ENCODE measurements around the gene ERFE.

Gene ERFE

DNA sequence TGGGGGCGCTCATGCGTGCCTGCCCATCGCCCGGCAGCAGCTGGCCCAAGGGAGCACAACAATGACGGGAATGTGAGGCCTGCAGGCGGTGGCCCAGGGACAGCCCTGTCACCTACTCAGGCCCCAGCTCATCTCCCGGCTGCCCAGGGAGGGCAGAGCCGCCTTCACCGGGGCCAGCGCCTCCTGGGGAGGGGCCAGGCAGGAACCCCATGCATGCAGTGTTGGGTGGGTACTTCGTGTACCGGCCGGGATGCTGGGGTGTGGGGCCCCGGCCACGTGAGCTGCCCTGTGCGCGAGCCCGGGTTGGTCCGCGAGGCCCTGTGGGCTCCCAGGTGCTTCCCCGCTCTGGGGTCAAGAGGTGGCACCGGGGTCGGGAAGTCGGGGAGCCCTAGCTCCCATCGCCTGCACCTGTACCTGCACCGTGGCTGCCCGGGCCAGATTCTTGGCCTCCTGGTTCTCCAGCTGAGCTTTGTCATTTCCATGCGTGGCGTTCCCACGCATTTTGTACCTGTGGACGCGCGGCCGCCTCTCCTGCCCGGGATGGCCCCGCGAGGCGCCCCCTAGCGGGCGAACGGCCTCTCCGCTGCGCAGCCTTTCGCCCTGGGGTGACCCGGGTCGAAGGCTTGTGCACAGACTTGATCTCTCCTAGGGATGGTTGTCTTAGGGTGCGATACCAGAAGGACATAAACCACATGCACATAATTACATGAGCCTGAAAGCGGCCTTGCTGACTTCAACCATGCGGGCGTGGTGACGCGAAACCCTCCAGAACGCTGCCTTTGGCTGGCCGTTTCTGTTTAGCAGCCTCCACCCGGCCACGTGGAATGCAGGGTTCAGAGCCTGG, 19.4 kb upstream of the ERFE start:
- DNase-seq, result peak; percentile 57

DNA sequence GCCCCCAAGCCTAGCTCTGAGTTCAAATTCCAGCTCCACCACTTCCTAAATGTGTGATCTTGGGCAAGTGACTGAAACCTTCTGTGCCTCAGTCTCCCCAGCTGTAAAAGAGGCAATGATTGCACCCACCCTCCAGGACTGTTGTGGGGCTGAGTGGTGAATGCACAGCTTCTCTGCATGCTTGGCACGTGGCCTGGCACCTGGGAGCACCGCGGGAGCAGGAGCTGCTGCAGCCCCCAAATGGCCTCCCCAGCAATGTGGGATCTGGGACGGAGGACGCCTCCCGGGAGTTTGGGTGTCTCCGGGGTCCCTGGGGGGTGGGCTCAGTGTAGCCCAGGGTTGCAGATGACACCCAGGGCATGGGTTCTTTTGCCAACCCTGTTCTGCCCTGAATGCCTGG, 18.7 kb upstream of the ERFE start:
- DNase-seq, result no peak

- DNase-seq, result no peak
Observed at GRCh38 chr2:238140721-238141540, 17.8 kb upstream of the ERFE start.

- no peak for DNase-seq
Observed at GRCh38 chr2:238141541-238142318, 17.0 kb upstream of the ERFE start.

GRCh38 chr2:238142382-238143205, 16.2 kb upstream of the ERFE start:
- DNase-seq, result no peak

DNA sequence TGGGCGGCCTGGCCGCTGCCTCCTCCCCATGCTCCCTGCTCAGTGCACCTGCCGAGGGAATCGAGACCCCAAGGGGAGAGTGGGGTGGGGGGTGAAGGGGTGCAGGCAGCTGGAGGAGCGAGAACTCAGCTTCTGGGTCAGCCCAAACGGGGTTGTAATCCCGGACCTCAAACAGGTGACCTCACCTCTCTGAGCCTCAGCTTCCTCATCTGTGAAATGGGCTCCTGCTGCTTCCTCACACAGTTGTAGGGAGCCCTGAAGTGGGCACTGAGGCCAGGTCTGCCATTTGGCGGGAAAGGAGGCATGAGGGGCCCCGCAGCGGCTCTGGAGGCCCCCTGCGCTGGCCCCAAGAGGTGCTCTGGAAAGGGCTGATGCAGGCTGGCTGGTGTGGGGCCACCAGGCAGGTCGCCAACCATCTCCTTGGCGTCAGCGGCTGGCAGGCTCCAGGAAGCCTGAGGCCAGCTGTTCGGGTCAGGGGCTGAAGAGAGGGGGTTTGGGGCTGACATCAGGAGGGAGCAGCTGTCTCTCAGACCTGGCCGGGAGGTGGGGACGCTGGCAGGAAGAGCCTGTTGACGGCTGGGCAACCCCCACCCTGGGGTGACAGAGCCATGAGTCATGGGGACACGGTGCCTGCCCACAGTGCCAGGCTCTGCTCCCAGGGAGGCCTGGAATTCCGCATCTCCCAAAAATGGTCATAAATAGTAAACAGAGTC, 15.4 kb upstream of the ERFE start:
- no peak for DNase-seq

- DNase-seq, result no peak
Observed at GRCh38 chr2:238144262-238144661, 14.5 kb upstream of the ERFE start.

GRCh38 chr2:238145046-238145445, 13.7 kb upstream of the ERFE start:
- DNase-seq, result no peak

DNA sequence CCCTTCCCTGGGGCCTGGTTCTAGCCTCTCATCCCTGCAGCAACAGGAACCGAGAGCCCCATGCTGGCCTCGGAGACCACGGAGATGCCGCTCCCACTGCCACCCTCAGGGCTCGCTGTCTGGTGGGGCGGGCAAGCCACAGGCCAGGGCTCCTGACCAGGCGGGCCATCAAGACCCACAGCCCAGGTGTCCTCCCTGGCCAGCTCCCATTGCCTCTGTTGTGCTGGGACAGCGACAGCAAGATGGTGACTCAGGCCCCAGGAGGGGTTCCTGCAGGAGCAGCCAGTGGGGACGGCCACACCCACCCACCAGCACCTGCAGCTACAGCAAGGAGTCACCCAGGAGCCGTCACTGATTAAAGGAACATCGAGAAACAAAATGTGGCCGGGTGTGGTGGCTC, 12.9 kb upstream of the ERFE start:
- no peak for DNase-seq

GRCh38 chr2:238146884-238147544, 11.8 kb upstream of the ERFE start:
- DNase-seq, result no peak

DNA sequence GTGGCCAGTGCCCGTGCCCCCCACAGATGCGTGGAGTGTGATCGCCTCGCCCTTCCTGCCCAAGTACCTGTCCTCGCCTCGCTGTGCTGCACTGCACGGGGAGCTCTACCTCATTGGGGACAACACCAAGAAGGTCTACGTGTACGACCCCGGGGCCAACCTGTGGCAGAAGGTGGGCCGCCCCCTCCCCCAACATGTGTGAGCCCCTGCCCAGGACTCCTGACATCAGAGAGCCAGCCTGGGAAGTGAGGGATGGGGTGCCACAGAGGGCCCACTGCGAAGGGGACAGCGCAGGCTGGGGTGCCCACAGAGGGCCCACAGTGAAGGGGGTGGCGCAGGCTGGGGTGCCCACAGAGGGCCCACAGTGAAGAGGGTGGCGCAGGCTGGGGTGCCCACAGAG, 9.8 kb upstream of the ERFE start:
- DNase-seq, result no peak

DNA sequence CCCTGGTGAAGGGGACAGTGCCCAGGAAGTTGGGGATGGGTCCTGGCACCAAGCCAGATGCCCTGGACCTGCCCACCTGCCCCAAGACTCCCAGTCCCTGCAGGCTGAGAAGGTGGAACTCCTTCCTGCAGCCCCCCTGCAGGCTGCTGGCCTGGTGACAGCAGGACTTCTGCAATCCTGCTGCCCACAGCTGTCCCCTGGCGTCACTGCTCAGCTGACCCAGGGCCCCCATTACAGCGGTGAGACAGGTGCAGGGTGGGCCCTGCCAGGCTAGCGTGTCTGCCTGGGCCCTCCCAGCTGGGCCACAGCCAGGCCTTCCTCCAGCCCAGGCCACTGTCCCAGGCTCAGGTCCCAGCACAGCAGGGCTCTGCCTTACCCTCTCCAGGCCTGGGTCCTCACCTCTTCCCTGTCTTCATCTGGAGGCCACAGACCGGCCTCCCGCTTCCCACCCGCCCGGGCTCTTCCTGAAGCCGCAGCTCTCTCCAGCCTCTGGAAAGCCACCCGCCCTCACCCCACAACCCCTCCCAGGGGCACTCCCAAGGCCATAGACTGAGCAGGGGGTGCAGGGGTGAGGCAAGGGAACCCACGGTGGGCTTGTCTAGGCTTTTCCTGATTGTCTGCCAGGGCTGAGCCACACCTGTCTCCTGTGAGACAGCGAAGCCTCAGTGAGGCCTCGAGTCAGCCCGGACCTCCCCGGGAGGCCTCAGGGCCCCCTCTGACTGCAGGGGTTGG, 8.8 kb upstream of the ERFE start:
- no peak for DNase-seq

- no peak for DNase-seq
Observed at GRCh38 chr2:238150686-238151085, 8.1 kb upstream of the ERFE start.

DNA sequence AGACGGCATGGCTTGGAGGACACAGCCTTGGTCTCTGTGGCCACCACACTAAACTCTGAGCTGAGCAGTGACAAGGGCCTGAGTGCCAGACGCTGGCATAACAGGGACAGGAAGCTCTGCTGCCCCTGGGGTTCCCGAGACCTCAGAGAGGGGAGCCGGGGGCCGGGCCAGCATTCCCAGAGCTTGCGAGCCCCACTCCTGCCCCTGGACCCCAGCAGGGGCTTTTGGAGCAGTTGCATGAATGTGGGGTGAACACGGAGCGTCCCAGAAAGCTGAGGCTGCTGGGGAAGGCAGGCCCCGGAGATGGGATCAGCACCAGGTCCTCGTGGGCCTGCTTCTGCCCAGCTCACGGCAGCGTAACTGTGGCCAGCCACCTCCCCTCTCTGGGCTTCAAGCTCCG, 7.6 kb upstream of the ERFE start:
- DNase-seq, result no peak

DNA sequence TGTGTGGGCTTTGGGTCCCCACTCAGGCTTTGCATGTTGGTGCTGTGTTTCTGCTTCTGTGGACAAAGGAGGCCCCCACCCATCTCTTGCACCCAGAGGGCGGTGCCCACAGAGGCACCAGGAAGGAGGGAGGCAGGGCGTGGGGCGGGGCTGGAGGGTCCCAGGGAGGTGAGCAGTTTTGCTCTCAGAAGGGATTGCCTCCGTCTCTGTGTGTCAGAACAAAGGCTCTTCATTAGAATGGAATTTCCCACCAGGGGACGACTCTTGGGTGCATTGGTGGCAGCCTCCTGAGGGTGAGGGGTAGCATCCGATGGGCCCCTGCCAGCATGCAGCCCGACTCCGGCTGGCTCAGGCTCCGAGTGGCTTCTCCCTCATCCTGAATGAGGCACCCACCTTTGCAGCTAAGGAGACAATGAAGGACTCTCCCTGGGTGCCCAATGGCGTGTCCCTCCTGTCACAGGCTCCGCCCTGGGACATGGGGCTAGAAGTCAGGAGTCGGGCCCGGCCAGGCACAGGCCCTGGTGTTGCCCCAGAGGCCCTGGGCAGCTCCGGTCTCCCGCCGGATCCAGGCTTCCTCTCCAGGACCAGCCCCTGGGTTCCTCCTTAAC, 7.0 kb upstream of the ERFE start:
- no peak for DNase-seq

DNA sequence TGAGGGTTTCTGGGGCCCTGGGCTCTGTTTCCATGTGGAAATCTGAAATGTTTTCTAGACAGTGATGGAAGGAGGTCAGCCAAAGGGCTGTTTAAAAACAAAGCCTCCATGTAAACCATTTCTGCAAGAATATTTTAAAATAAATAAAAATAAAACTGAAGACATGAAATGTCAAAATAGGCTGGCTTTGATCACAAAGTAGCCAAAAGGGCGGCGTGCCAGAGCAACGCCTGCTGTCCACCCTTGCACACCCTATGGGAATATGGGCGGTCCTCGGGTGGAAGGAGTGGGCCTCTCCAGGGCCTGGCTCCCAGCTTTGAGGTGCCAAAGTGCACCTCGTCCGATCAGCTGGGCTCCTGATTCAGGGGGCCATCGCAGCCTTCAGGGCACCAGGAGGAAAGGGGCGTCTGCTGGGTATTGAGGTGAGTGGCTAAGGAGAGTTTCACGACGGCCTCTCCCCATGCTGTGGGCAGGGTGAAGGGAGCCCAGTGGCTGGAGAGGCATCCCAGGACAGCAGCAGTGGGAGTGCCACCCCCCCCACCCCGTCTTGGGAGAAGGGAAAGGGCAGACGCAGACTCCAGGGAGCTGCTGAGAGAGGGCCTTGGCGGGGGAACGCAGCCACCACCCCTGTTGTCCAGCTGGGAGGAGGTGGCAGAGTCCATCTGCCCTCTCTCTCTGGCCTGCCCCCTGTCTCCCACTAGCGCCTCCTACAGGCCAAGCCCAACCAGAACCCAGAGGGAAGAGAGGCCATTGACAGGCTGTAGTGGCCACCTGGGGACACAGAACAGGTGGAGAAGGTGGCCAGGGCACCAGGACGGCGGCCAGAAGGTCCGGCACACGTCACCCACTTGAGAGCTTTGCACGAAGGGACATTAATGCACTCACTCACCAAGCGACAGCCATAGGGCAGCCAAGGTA, 5.7 kb upstream of the ERFE start:
- DNase-seq, result no peak

GRCh38 chr2:238154570-238154969, 4.2 kb upstream of the ERFE start:
- no peak for DNase-seq

GRCh38 chr2:238155051-238155760, 3.6 kb upstream of the ERFE start:
- DNase-seq, result no peak

All from activated CD4-positive, CD25-positive, alpha-beta regulatory T cell treated with anti-CD3 and anti-CD28 coated beads, Interleukin-2, amount 50 U/mL, for 72 hours (primary cell).